Ovary (tissue), 9 donors: ENCODE results near the gene GAP43. TPM values are rescaled to one million over a fixed set of nuclear protein-coding genes. Genes with fewer than 3 reads are reported as not detected.
A peak's percentile ranks its signal among the peaks of the same experiment; 100 is the strongest.

Source experiments
- DNase-seq, 5 donors: peaks; one replicate each; pipeline ENCODE4 v3.0.0-alpha.2; 2019 to 2020
- H3K27ac ChIP-seq, 2 donors: fragments of 200-600 bp; one replicate each; pipeline versions ENCODE4 v1.5.1 to v1.8.0; 2019 to 2022
- H3K27me3 ChIP-seq: fragments of 200-600 bp; one replicate; pipeline ENCODE4 v1.8.0; 2022
- H3K36me3 ChIP-seq: fragments of 200-600 bp; sonication (generic); one replicate; pipeline ENCODE4 v1.5.1; 2019
- H3K4me1 ChIP-seq: one replicate; pipeline ENCODE4 v1.8.1; 2013; ENCODE audit warnings: mild to moderate bottlenecking, moderate library complexity; ENCODE audit not compliant: insufficient read depth
- H3K4me3 ChIP-seq: fragments of 200-600 bp; sonication (generic); one replicate; pipeline ENCODE4 v1.5.1; 2017
- H3K9me3 ChIP-seq, 2 donors: fragments of 200-600 bp in 1 of 2; sonication (generic) in 1 of 2; one replicate each; pipeline versions ENCODE4 v1.5.1 to v1.8.1; 2013 to 2019; ENCODE audit warnings: mild to moderate bottlenecking in 1 of 2, moderate library complexity in 1 of 2
- CTCF ChIP-seq, 3 donors: fragments of 450-650 bp in 2 of 3; fragments of 200-600 bp in 1 of 3; IDR thresholded peaks; one replicate each; pipeline versions ENCODE4 v1.5.1 to v1.8.0; 2016 to 2022; ENCODE audit warnings: antibody characterized with exemption in 3 of 3, mild to moderate bottlenecking in 1 of 3
- EP300 ChIP-seq: sonication (generic); formaldehyde crosslinking; IDR thresholded peaks from one replicate; pipeline ENCODE4 v1.6.1; 2017; ENCODE audit warnings: antibody characterized with exemption
- POLR2A ChIP-seq: fragments of 450-650 bp; IDR thresholded peaks from one replicate; pipeline ENCODE4 v1.6.1; 2017; ENCODE audit warnings: antibody characterized with exemption, mild to moderate bottlenecking, moderate library complexity
- WGBS, 3 donors: extraction: QIAGEN DNeasy Blood & Tissue Kit in 1 of 3; methylation state at CpG; one replicate each; pipeline versions ENCODE4 v1.1.5 to v1.1.7; 2013 to 2017; 5-methylcytosine and 5-hydroxymethylcytosine counted together
- intact Hi-C, 4 donors: fragments of 100-400 bp; cut with DNase I; formaldehyde crosslinking; loops; one replicate each; pipeline versions ENCODE4 v1.11.0 to v1.15.1; 2022 to 2023
- polyA plus RNA-seq, 2 donors: library from polyadenylated mRNA; stranded (reverse); fragments of 200-250 nt in 1 of 2; fragments of 350-450 nt in 1 of 2; fragmentation: Illumina TruSeq in 1 of 2; extraction: RNeasy Lipid Tissue Mini Kit (QIAGEN cat#74804) in 1 of 2; gene quantifications; one replicate each; pipeline ENCODE4 v1.2.3, GENCODE V29; 2013 to 2014
- total RNA-seq, 7 donors: library from RNA; depleted of rRNA in 2 of 7; stranded (reverse); fragments of >200 nt in 2 of 7; fragmentation: NEBNext Ultra II Directional in 3 of 7; extraction: Animal tissue kit (Norgen Biotek cat#: 25700) in 3 of 7; gene quantifications; one replicate each; pipeline versions ENCODE4 v1.1.0 to v1.2.4, GENCODE V29; 2016 to 2023
- donor health status: DM: no; HTN: no; CAD: no; lungs with moderate emphysema.
- donor health status: DM: no; HTN: no; CAD: no.
- donor health status: Bipolar disorder and iron deficiency.
- donor health status: DM: yes; HTN: yes; CAD: no.
- donor health status: DM: no; HTN: no; CAD: no.
- donor health status: DM: yes; HTN: yes; CAD: no.

The GAP43 gene
- total and polyA plus RNA-seq, 9 donors = 0.21 to 0.75 (median 0.29) TPM; not detected in 5

- no peaks in the 10 kb centered on the region for H3K4me1 ChIP-seq
- H3K4me3 ChIP-seq = no peak overlapping the region
- no peak for TF ChIP-seq POLR2A
- no peaks in the 10 kb centered on the region for H3K36me3 ChIP-seq
- no peak overlapping the region for H3K27ac ChIP-seq
- H3K9me3 ChIP-seq = no peaks in the 10 kb centered on the region
- no peak for DNase-seq
- 82 to 87% (median 83%) methylated on average over 6 of the region's 6 CpGs for WGBS, 3 donors
- no peaks in the 10 kb centered on the region for H3K27me3 ChIP-seq
- intact Hi-C loops = loop anchor here in 1 of 4 donors (10.0 kb wide), 1 partner anchor 473 kb away; no protein-coding TSS in a partner anchor
Observed at GRCh38 chr3:115687721-115688120, 64.4 kb downstream of the GAP43 start.

- no peak overlapping the region for H3K27ac ChIP-seq
- DNase-seq = no peak
- intact Hi-C loops = loop anchor here in 1 of 4 donors (10.0 kb wide), 1 partner anchor 474 kb away; no protein-coding TSS in a partner anchor
- H3K4me3 ChIP-seq = no peak overlapping the region
- H3K4me1 ChIP-seq = peaks cover 3% of the 10 kb centered on the region
- H3K9me3 ChIP-seq = no peaks in the 10 kb centered on the region
- WGBS, 3 donors = 91 to 94% (median 94%) methylated on average over 7 of the region's 7 CpGs
- no peaks in the 10 kb centered on the region for H3K27me3 ChIP-seq
- H3K36me3 ChIP-seq = no peaks in the 10 kb centered on the region
- TF ChIP-seq EP300 (no peak), CTCF (IDR thresholded peaks at IDR 0.05) (no peak), POLR2A (no peak)
Observed at GRCh38 chr3:115688418-115688817, 65.1 kb downstream of the GAP43 start.

GRCh38 chr3:115689928-115690327 lies 66.6 kb downstream of the GAP43 start:
- WGBS, 3 donors = 93 to 97% (median 97%) methylated on average over 5 of the region's 5 CpGs
- H3K36me3 ChIP-seq = no peaks in the 10 kb centered on the region
- no peak overlapping the region for H3K4me3 ChIP-seq
- intact Hi-C loops = loop anchor here in 3 of 4 donors (5.0 to 10.0 kb wide), 3 partner anchors 95 to 475 kb away; no protein-coding TSS in a partner anchor
- TF ChIP-seq CTCF (IDR thresholded peaks at IDR 0.05) = no peak
- TF ChIP-seq POLR2A = no peak
- no peak for TF ChIP-seq EP300
- no peaks in the 10 kb centered on the region for H3K9me3 ChIP-seq
- no peak for DNase-seq
- H3K4me1 ChIP-seq = peaks cover 3% of the 10 kb centered on the region
- H3K27me3 ChIP-seq = no peaks in the 10 kb centered on the region
- H3K27ac ChIP-seq = no peak overlapping the region

GRCh38 chr3:115691964-115692363 lies 68.7 kb downstream of the GAP43 start:
- Histone ChIP-seq H3K27me3 (no peaks in the 10 kb centered on the region), H3K4me1 (peaks cover 3% of the 10 kb centered on the region), H3K4me3 (no peak overlapping the region), H3K36me3 (no peaks in the 10 kb centered on the region), H3K9me3 (no peaks in the 10 kb centered on the region), H3K27ac (no peak overlapping the region)
- 73 to 79% (median 76%) methylated on average over 4 of the region's 4 CpGs for WGBS, 3 donors
- TF ChIP-seq EP300 = no peak
- TF ChIP-seq POLR2A = no peak
- TF ChIP-seq CTCF (IDR thresholded peaks at IDR 0.05) = no peak
- intact Hi-C loops = loop anchor here in 2 of 4 donors (5.0 to 10.0 kb wide), 3 partner anchors 93 to 477 kb away; no protein-coding TSS in a partner anchor
- DNase-seq = no peak

- Histone ChIP-seq H3K4me3 (no peak overlapping the region), H3K36me3 (no peaks in the 10 kb centered on the region), H3K4me1 (peaks cover 3% of the 10 kb centered on the region), H3K9me3 (no peaks in the 10 kb centered on the region), H3K27me3 (no peaks in the 10 kb centered on the region), H3K27ac (no peak overlapping the region)
- peak; percentile 50 to 74 (median 59) for DNase-seq
- intact Hi-C loops = loop anchor here in 2 of 4 donors (5.0 to 10.0 kb wide), 3 partner anchors 92 to 478 kb away; no protein-coding TSS in a partner anchor
- WGBS, 3 donors = 23 to 29% (median 25%) methylated on average over 8 of the region's 8 CpGs
- TF ChIP-seq CTCF (IDR thresholded peaks at IDR 0.05) = peak; percentile 58 to 74 (median 68)
- no peak for TF ChIP-seq POLR2A
Observed at GRCh38 chr3:115692887-115693524, 69.7 kb downstream of the GAP43 start.
